ENCODE results near the gene SCN2A. TPM values are rescaled to one million over a fixed set of nuclear protein-coding genes. Genes with fewer than 3 reads are reported as not detected.
"Not testable (repeated sequence)": the region's sequence is repeated elsewhere in the genome, so short reads cannot be mapped to it uniquely, and the experiment has no call there.

SCN2A gene
- polyA plus RNA-seq, 2 of the 4 experiments (the other 2 are of a cell fraction), result 0.01 to 0.05 TPM

- H3K27ac ChIP-seq, result no peak overlapping the region
- FAIRE-seq (no peak), DNase-seq (ENCODE audit: low read depth in 1 of 2, low spot score in 1 of 2) (no peak), ATAC-seq (no peak)
- H3K4me2 ChIP-seq, result no peak overlapping the region
- no peak for TF ChIP-seq GATA3 (IDR thresholded peaks at IDR 0.05; ENCODE audit: borderline replicate concordance)
- no peak for TF ChIP-seq BHLHE40 (IDR thresholded peaks at IDR 0.05; ENCODE audit: low read depth, low read length)
- TF ChIP-seq RFX5 (IDR thresholded peaks at IDR 0.05), result no peak
- no peak for TF ChIP-seq ZFP36 (IDR thresholded peaks at IDR 0.05; ENCODE audit: borderline replicate concordance, partially characterized antibody)
- TF ChIP-seq FOSB (CRISPR knock-in tag; IDR thresholded peaks at IDR 0.05), result no peak
- TF ChIP-seq EHF (CRISPR knock-in tag; IDR thresholded peaks at IDR 0.05), result no peak
- TF ChIP-seq EP300 (IDR thresholded peaks at IDR 0.05), result no peak
- no peak for TF ChIP-seq ATOH8 (CRISPR knock-in tag; IDR thresholded peaks at IDR 0.05; ENCODE audit: low read depth)
- TF ChIP-seq MYC (IDR thresholded peaks at IDR 0.05; ENCODE audit: borderline replicate concordance, low read length), result no peak
- TF ChIP-seq NFE2L2 (conservative IDR thresholded peaks at IDR 0.05; ENCODE audit: low read length), result no peak
- no peak for TF ChIP-seq USF2 (IDR thresholded peaks at IDR 0.05)
- TF ChIP-seq ZC3H11A (IDR thresholded peaks at IDR 0.05), result no peak
- TF ChIP-seq BCL3 (IDR thresholded peaks at IDR 0.05), result no peak
- TF ChIP-seq HOXB5 (CRISPR knock-in tag; IDR thresholded peaks at IDR 0.05), result no peak
- no peak for TF ChIP-seq KDM5A (IDR thresholded peaks at IDR 0.05)
- H3K4me3 ChIP-seq, result no peak overlapping the region
- POLR2A ChIA-PET, result no interaction called here
- 33% methylated on average over 5 of the region's 5 CpGs for WGBS (ENCODE audit: missing lambda C conversion rate)
- no peaks in the 10 kb centered on the region for H3K4me1 ChIP-seq
- CTCF ChIA-PET, result no interaction called here
- H3K9me3 ChIP-seq, result no peaks in the 10 kb centered on the region
Observed at GRCh38 chr2:165328272-165328671, 89.1 kb downstream of the SCN2A start.

GRCh38 chr2:165344276-165344675, 105.1 kb downstream of the SCN2A start:
- H3K4me2 ChIP-seq; FAIRE-seq; H3K4me1 ChIP-seq; CTCF ChIA-PET; H3K27ac ChIP-seq; H3K9me3 ChIP-seq; DNase-seq (ENCODE audit: low read depth in 1 of 2, low spot score in 1 of 2); ATAC-seq; H3K4me3 ChIP-seq; POLR2A ChIA-PET: not testable (repeated sequence)
- WGBS (ENCODE audit: missing lambda C conversion rate), result 34% methylated on average over 2 of the region's 2 CpGs

GRCh38 chr2:165348441-165348840, 109.2 kb downstream of the SCN2A start:
- Histone ChIP-seq H3K9me3 (no peaks in the 10 kb centered on the region), H3K27ac (no peak overlapping the region), H3K4me3 (no peak overlapping the region), H3K4me2 (no peak overlapping the region), H3K4me1 (no peaks in the 10 kb centered on the region)
- WGBS (ENCODE audit: missing lambda C conversion rate), result 0% methylated on average over 1 of the region's 1 CpG
- ATAC-seq (no peak), FAIRE-seq (no peak), DNase-seq (ENCODE audit: low read depth in 1 of 2, low spot score in 1 of 2) (no peak)
- no peak for TF ChIP-seq PBX3 (IDR thresholded peaks at IDR 0.05)
- TF ChIP-seq MAFK (IDR thresholded peaks at IDR 0.05; ENCODE audit: partially characterized antibody), result no peak
- TF ChIP-seq CEBPB (IDR thresholded peaks at IDR 0.05), result no peak
- TF ChIP-seq EHF (CRISPR knock-in tag; IDR thresholded peaks at IDR 0.05), result no peak
- CTCF ChIA-PET, result no interaction called here
- POLR2A ChIA-PET, result no interaction called here

- no peak for DNase-seq (ENCODE audit: low read depth in 1 of 2, low spot score in 1 of 2)
- Histone ChIP-seq H3K4me2 (no peak overlapping the region), H3K27ac (no peak overlapping the region), H3K4me3 (no peak overlapping the region), H3K9me3 (no peaks in the 10 kb centered on the region), H3K4me1 (no peaks in the 10 kb centered on the region)
- ChIA-PET POLR2A (no interaction called here), CTCF (no interaction called here)
- no peak for ATAC-seq
- no peak for TF ChIP-seq MAZ (IDR thresholded peaks at IDR 0.05; ENCODE audit: borderline replicate concordance, low read depth, low read length)
- TF ChIP-seq SREBF2 (IDR thresholded peaks at IDR 0.05), result no peak
- TF ChIP-seq ESRRA (IDR thresholded peaks at IDR 0.05; ENCODE audit: borderline replicate concordance, low read length), result no peak
- no peak for TF ChIP-seq HEYL (CRISPR knock-in tag; IDR thresholded peaks at IDR 0.05)
- TF ChIP-seq MAFK (IDR thresholded peaks at IDR 0.05; ENCODE audit: partially characterized antibody), result peak; percentile 74
- TF ChIP-seq FOSB (CRISPR knock-in tag; IDR thresholded peaks at IDR 0.05), result no peak
- WGBS (ENCODE audit: missing lambda C conversion rate), result 8% methylated on average over 2 of the region's 2 CpGs
- FAIRE-seq, result no peak
Observed at GRCh38 chr2:165349181-165349580, 110.0 kb downstream of the SCN2A start.

Data from A549 (cell line).